ENCODE measurements around the gene TRPV3. TPM values are rescaled to one million over a fixed set of nuclear protein-coding genes. Genes with fewer than 3 reads are reported as not detected.

The TRPV3 gene
- total and polyA plus RNA-seq, 2 donors from 2014 or later = 0.13 to 1.2 TPM

DNA sequence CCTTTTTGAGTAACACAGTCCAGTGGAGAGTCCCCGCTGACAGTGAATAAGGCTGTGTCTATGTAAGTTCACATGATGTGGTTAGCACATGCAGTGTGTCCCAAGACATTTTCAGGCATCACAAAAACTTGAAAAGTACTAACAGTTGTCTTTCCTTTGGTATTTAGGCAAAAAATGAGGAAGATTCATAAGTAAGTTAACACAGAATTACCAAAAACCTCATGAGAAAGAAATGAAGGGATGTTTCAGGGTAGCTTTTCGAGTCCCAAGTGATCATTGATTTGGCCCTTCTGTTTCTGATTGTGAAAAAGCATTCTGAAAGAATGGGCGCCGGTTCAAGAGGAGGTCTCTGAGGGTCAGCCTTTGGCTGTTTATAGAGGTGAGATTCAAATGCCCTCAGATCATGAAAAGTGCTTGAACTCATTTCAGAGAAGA, 82.3 kb downstream of the TRPV3 start:
- Histone ChIP-seq H3K4me1 (ENCODE audit: control insufficient read depth in 2 of 3, insufficient read depth in 2 of 3, low read depth in 1 of 3, low read length in 3 of 3) (peaks cover 4 to 9% (median 7%) of the 10 kb centered on the region in 3 donors), H3K27me3 (ENCODE audit: control insufficient read depth, insufficient read depth, low read length) (no peaks in the 10 kb centered on the region), H3K36me3 (ENCODE audit: control insufficient read depth in 2 of 3, insufficient read depth in 3 of 3, low read length in 3 of 3) (no peaks in the 10 kb centered on the region), H3K9ac (ENCODE audit: low read length in 3 of 3) (peak overlapping the region in 1 of 3 donors; percentile 72), H3K27ac (ENCODE audit: low read depth in 2 of 2, low read length in 2 of 2) (peak overlapping the region; percentile 45 to 83), H3K4me3 (ENCODE audit: low read length in 3 of 3) (peak overlapping the region in 1 of 3 donors; percentile 92), H3K9me3 (ENCODE audit: control insufficient read depth in 2 of 3, insufficient read depth in 1 of 3, low read length in 3 of 3) (no peaks in the 10 kb centered on the region)
- intact Hi-C loops (cut with DNase I) = no loop called here
- peak in 2 of 5 donors; percentile 3 to 9 for DNase-seq
- no peak for FAIRE-seq
- TF ChIP-seq, protein P1, sequence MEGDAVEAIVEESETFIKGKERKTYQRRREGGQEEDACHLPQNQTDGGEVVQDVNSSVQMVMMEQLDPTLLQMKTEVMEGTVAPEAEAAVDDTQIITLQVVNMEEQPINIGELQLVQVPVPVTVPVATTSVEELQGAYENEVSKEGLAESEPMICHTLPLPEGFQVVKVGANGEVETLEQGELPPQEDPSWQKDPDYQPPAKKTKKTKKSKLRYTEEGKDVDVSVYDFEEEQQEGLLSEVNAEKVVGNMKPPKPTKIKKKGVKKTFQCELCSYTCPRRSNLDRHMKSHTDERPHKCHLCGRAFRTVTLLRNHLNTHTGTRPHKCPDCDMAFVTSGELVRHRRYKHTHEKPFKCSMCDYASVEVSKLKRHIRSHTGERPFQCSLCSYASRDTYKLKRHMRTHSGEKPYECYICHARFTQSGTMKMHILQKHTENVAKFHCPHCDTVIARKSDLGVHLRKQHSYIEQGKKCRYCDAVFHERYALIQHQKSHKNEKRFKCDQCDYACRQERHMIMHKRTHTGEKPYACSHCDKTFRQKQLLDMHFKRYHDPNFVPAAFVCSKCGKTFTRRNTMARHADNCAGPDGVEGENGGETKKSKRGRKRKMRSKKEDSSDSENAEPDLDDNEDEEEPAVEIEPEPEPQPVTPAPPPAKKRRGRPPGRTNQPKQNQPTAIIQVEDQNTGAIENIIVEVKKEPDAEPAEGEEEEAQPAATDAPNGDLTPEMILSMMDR (IDR thresholded peaks at IDR 0.05; ENCODE audit: borderline replicate concordance, extremely low read depth, insufficient read depth) = no peak

GRCh38 chr17:3474212-3474611, 83.4 kb downstream of the TRPV3 start:
- Histone ChIP-seq H3K4me3 (ENCODE audit: low read length in 3 of 3) (peak overlapping the region in 2 of 3 donors; percentile 7 to 9), H3K36me3 (ENCODE audit: control insufficient read depth in 2 of 3, insufficient read depth in 3 of 3, low read length in 3 of 3) (no peaks in the 10 kb centered on the region), H3K27me3 (ENCODE audit: control insufficient read depth, insufficient read depth, low read length) (no peaks in the 10 kb centered on the region), H3K4me1 (ENCODE audit: control insufficient read depth in 2 of 3, insufficient read depth in 2 of 3, low read depth in 1 of 3, low read length in 3 of 3) (peaks cover 4 to 9% (median 7%) of the 10 kb centered on the region in 3 donors), H3K9ac (ENCODE audit: low read length in 3 of 3) (peak overlapping the region in 1 of 3 donors; percentile 11), H3K9me3 (ENCODE audit: control insufficient read depth in 2 of 3, insufficient read depth in 1 of 3, low read length in 3 of 3) (no peaks in the 10 kb centered on the region), H3K27ac (ENCODE audit: low read depth in 2 of 2, low read length in 2 of 2) (peak overlapping the region; percentile 52 to 76)
- TF ChIP-seq, protein P1 (IDR thresholded peaks at IDR 0.05; ENCODE audit: borderline replicate concordance, extremely low read depth, insufficient read depth) = no peak
- FAIRE-seq = peak; percentile 95
- intact Hi-C loops (cut with DNase I) = no loop called here
- peak in 2 of 5 donors; percentile 58 to 70 for DNase-seq

GRCh38 chr17:3472137-3472536, 85.5 kb downstream of the TRPV3 start:
- no peak for FAIRE-seq
- intact Hi-C loops (cut with DNase I) = no loop called here
- TF ChIP-seq, protein P1 (IDR thresholded peaks at IDR 0.05; ENCODE audit: borderline replicate concordance, extremely low read depth, insufficient read depth) = no peak

DNA sequence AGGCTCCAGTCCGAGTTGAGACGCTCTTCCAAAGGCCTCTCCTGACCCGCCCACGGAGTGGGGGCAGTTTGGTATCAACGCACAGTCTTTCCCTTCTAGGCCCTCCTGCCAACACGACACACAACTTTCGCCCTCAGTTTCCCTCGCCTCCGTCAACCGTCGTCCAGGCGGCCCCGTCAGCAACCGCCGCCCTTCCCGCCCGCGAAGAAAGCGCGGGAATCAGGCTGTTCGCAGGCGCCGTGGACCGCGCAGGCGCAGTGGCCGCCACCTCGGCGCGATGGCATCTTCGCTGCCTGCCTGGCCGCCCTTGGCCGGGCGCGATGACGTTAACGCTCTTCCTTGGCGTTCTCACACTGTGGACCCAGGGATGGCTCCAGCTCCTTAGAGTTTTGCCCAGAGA, 86.0 kb downstream of the TRPV3 start, which contains the start of gene SPATA22:
Gene SPATA22 (minus strand): TSS at position 221 of the 400 bp plus-strand sequence. CDS start 2,494 bp downstream, outside the sequence.
- no peaks in the 10 kb centered on the region for H3K9me3 ChIP-seq (ENCODE audit: control insufficient read depth in 2 of 3, insufficient read depth in 1 of 3, low read length in 3 of 3)
- FAIRE-seq (no peak), DNase-seq (peak in 1 of 5 donors; percentile 43)
- H3K27me3 ChIP-seq (ENCODE audit: control insufficient read depth, insufficient read depth, low read length) = no peaks in the 10 kb centered on the region
- intact Hi-C loops (cut with DNase I) = no loop called here
- H3K4me3 ChIP-seq (ENCODE audit: low read length in 3 of 3) = no peak within 1 kb of the TSS
- H3K9ac ChIP-seq (ENCODE audit: low read length in 3 of 3) = no peak within 1 kb of the TSS
- TF ChIP-seq, protein P1 (IDR thresholded peaks at IDR 0.05; ENCODE audit: borderline replicate concordance, extremely low read depth, insufficient read depth) = no peak
- H3K27ac ChIP-seq (ENCODE audit: low read depth in 2 of 2, low read length in 2 of 2) = no peak within 1 kb of the TSS
- peaks cover 4 to 9% (median 7%) of the 10 kb centered on the region in 3 donors for H3K4me1 ChIP-seq (ENCODE audit: control insufficient read depth in 2 of 3, insufficient read depth in 2 of 3, low read depth in 1 of 3, low read length in 3 of 3)
- H3K36me3 ChIP-seq (ENCODE audit: control insufficient read depth in 2 of 3, insufficient read depth in 3 of 3, low read length in 3 of 3) = no peaks in the 10 kb centered on the region

More at GRCh38 chr17:3472137-3472536, 85.5 kb downstream of the TRPV3 start:
- H3K4me3 ChIP-seq (ENCODE audit: low read length in 3 of 3) = no peak overlapping the region
- H3K4me1 ChIP-seq (ENCODE audit: control insufficient read depth in 2 of 3, insufficient read depth in 2 of 3, low read depth in 1 of 3, low read length in 3 of 3) = peaks cover 4 to 9% (median 7%) of the 10 kb centered on the region in 3 donors
- H3K9me3 ChIP-seq (ENCODE audit: control insufficient read depth in 2 of 3, insufficient read depth in 1 of 3, low read length in 3 of 3) = no peaks in the 10 kb centered on the region
- DNase-seq = peak in 1 of 5 donors; percentile 61
- H3K27me3 ChIP-seq (ENCODE audit: control insufficient read depth, insufficient read depth, low read length) = no peaks in the 10 kb centered on the region
- H3K27ac ChIP-seq (ENCODE audit: low read depth in 2 of 2, low read length in 2 of 2) = no peak overlapping the region
- H3K36me3 ChIP-seq (ENCODE audit: control insufficient read depth in 2 of 3, insufficient read depth in 3 of 3, low read length in 3 of 3) = no peaks in the 10 kb centered on the region
- no peak overlapping the region for H3K9ac ChIP-seq (ENCODE audit: low read length in 3 of 3)
